Stimulated activated CD8-positive, alpha-beta memory T cell treated with anti-CD3 and anti-CD28 coated beads, Interleukin-2, amount 100 ng/mL, for 1 hour (primary cell): ENCODE measurements around the gene ZNG1A.
"Not testable (repeated sequence)": the region's sequence is repeated elsewhere in the genome, so short reads cannot be mapped to it uniquely, and the experiment has no call there.

Source experiments
- DNase-seq, 2 donors: peaks; one replicate each; pipeline ENCODE4 v3.0.0-alpha.2; 2020; ENCODE audit warnings: low read depth in 2 of 2

The ZNG1A gene

DNA sequence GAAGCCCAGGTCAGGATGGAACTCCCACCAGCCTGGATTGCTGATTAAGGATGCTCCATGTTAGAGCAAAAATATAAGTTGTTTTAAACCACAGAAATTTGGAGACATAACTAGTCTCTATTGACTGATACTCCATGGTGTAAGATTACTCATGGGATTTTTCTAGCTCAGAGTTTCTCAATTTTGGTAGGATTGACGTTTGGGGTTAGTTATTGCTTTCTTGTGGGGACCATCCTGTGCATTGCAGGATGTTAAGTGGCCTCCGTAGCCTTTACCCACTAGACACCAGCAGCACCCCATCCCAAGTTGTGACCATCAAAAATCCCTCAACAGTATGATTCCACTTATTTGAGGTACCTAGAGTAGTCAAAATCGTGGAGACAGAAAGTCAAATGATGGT, 80.1 kb downstream of the ZNG1A start:
- not testable (repeated sequence) for DNase-seq

DNA sequence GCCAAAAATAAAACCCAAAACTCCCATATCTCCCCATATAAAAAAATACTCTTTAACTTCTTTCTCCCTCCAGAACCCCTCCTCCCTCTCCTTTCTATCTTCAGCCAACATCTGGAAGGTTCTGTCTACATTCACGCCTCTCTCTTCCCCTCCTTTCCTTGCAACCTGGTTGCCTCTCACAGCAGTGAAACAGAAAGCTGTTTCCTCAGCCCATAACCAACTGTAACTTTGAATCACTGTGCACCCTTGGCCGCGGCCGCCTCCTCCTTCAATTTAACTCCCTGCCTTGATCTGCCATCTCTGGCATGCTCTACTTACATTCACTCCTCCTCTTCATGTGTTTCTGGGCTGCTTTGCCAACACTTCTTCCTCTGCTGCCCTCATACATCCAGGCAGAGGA, 83.9 kb downstream of the ZNG1A start:
- not testable (repeated sequence) for DNase-seq

DNA sequence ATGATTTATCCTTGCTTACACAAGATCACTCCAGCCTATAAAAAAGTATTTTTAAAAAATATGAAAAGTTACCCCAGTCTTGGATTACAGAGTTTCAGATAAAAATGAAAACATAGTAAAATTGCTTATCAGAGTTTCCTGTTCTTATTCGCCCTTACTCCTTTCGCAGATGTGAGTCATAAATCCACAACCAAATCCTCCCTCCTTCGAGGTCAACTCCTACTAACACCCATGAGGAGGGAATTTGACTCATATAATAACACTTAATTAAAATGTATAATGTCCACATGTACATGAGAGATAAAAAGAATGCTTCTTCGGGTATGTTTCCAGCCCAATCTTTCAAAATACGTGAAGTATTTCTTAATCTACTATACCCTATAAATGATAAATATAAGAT, 84.5 kb downstream of the ZNG1A start:
- not testable (repeated sequence) for DNase-seq

DNA sequence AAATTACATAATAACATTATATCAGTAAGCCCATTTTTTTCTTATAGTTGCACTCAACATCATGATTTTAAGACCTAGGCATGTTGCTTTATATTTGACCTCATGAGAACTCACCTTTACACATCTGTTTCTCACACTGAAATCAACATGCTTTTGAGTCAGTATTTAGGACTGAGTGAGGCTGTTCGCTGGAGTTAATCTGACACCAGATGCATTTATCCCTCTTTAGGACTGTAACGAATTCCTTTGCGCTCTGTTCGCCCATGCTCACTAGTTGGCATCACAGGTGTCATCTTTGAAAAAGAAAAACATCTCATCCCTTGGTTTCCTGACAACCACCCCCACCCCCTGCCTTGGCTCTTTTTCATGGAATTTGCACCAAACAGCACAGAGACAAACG, 84.9 kb downstream of the ZNG1A start:
- not testable (repeated sequence) for DNase-seq

DNA sequence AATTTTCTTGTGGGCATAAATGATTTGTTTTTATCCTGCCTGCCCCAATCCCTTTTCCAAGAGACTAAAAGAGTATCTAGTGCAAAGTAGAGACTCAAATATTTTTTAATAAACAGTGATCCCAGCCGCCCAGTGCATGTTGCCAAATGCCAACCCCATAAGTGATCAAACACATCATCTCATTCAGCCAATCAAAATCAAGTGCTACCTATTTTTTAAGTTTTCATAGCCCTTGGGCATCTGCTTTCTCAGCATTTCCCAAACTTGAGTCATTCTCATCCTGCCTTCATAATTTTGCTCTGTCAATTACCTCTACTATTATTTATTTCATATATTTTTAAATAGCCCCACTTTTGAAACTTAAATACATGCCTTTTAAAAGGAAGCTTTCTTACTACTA, 88.0 kb downstream of the ZNG1A start:
- not testable (repeated sequence) for DNase-seq

DNA sequence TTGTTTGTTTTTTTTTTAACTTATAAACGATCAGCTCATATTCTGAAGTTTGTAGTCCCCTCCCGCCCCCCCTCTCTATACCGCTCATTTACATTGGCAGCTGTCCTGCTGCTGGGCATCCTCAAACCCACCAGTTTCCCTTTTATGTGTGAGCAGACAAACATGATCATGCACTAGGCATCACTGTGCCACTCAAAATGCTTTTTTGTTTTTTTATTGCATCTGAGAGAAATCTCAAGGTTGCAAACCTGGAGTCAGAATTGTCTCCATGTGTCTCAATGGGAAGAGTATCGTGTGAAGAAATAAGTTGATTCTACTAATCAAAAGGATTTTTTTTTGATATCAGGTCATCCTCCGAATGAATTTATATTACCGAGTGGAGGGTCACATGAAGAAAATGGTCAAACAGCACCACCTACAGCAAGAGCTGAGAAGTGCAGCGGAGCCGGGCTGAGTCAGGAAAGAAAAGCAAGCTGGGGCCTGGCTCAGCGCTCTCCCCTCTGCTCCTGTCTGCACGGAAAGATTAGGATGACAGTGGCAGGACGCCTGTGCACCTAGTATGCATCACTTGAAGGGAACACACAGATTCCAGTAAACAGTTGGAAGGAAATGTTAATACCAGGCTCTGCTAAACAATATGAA, 90.3 kb downstream of the ZNG1A start:
- not testable (repeated sequence) for DNase-seq

DNA sequence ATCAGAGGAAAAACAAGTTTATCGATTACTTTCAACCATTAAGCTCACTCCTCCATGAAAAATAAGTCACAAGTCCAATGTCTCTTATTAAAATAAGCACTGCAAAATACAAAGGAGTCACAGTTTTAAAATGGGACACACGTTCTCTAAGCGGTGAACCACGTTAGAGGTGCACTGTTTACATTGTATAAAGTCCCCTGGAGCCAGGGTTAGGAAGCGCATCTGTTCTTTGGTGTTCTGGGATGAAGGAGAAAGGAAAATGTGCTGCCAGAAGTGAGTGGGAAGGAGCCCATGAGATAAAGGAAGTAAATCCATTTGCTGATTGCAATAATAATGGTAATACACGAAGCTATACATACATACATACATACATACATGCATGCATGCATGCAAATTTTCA, 91.0 kb downstream of the ZNG1A start:
- DNase-seq, result not testable (repeated sequence)

DNA sequence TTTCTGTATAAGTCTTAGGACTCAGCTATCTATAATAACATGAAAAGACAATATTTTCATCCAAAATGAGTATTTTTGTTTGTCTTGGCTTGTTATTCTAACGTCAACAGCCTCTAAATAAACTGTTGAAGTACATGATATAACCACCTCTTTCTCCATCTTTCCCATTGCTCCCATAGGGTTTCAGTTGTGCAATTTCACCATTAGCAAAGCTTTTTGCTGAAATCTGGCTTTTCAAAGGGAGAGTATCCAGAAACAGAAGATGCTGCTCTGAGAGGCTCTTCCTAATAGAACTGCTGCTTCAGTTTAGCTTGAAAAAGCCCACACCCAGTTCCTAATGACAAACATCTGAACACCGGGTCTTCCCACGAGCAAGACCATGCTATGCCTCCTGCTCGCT, 91.8 kb downstream of the ZNG1A start:
- DNase-seq, result not testable (repeated sequence)

DNA sequence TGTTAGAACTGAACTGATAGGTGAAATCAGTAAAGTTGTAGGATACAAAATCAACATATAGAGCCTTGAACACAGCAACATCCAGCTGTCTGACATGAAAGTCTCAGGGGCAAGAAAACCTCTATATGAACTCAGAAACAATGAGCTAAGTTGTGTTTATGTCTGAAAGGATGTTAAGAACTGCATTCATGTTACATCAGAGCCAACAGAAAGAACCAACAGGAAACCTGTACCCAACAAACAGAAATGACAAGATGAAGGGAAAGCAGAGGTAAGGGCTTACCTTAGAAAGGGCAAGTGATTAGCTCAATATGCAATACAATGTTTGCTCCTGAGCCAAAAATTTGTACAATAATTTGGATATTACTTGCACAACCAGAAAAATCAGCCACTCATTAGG, 92.2 kb downstream of the ZNG1A start:
- DNase-seq, result not testable (repeated sequence)

DNA sequence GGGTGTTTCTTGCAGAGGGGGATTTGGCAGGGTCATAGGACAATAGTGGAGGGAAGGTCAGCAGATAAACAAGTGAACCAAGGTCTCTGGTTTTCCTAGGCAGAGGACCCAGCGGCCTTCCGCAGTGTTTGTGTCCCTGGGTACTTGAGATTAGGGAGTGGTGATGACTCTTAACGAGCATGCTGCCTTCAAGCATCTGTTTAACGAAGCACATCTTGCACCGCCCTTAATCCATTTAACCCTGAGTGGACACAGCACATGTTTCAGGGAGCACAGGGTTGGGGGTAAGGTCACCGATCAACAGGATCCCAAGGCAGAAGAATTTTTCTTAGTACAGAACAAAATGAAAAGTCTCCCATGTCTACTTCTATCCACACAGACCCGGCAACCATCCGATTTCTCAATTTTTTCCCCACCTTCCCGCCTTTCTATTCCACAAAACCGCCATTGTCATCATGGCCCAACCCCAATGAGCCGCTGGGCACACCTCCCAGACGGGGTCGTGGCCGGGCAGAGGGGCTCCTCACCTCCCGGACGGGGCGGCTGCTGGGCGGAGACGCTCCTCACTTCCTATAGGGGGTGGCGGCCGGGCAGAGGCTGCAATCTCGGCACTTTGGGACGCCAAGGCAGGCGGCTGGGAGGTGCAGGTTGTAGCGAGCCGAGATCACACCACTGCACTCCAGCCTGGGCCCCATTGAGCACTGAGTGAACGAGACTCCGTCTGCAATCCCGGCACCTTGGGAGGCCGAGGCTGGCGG, 95.7 kb downstream of the ZNG1A start:
- not testable (repeated sequence) for DNase-seq

DNA sequence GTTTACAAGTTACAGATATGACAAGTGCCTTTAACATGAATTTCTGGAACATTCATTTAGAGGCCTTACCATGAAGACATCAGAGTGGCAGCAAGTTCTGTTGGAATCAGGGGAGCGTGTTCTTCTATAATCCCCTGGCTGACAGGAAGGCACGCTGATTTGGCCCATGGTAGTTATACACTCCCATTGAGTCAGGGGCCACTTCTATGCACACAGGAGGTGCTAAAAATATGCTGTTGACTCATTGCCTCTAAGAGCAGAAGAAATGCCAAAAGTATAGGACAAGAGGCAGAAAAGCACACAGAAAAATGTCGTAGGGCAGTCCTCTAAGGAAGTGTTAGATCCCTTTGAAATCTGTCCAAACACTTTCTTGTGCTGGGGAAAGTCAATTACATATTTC, 100.5 kb downstream of the ZNG1A start:
- not testable (repeated sequence) for DNase-seq

DNA sequence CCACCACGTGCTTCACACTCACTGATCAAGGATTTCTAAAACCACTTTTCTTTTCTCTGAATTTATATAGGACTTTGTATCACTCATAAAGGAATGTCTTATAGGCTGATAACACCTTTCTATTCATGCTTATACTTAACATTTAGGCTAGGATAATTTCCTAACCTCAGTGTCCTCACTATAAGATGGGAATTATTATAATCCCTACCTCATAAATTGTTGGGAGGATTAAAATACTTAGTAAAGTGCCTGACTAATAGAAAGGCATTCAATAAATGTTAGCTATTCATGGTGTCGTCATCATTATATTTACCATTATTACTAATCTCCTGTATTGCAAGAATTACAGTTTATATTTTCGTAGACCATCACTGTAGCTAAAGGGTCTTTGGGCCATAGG, 102.5 kb downstream of the ZNG1A start:
- not testable (repeated sequence) for DNase-seq

DNA sequence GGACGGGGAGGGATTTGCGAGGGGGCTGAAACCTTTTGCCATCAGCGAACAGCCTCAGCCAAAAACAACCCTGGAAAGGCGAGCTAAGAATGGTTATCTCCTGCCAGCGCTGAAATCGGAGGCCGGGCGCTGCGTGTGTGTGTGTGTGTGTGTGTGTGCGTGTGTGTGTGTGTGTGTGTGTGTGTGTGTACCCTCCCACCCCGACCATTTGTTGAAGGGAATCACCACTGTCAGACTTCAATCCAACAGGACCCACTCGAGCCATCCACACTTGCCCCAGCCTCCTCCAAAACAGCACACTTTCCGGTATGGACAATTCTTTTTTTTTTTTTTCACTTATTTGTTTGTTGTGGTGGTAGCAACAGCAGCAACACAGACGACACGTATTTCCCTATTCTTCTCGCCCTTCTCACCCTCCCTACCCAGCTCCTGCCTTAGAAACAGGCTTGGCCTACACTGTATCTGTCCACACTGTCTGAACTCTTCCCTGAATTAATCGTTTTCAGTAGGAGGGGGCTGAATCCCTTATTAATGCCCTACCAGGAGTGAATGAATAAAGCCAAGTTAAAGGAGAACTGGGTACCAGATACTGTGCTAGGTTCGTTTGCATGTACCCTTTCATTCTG, 104.8 kb downstream of the ZNG1A start:
- not testable (repeated sequence) for DNase-seq

DNA sequence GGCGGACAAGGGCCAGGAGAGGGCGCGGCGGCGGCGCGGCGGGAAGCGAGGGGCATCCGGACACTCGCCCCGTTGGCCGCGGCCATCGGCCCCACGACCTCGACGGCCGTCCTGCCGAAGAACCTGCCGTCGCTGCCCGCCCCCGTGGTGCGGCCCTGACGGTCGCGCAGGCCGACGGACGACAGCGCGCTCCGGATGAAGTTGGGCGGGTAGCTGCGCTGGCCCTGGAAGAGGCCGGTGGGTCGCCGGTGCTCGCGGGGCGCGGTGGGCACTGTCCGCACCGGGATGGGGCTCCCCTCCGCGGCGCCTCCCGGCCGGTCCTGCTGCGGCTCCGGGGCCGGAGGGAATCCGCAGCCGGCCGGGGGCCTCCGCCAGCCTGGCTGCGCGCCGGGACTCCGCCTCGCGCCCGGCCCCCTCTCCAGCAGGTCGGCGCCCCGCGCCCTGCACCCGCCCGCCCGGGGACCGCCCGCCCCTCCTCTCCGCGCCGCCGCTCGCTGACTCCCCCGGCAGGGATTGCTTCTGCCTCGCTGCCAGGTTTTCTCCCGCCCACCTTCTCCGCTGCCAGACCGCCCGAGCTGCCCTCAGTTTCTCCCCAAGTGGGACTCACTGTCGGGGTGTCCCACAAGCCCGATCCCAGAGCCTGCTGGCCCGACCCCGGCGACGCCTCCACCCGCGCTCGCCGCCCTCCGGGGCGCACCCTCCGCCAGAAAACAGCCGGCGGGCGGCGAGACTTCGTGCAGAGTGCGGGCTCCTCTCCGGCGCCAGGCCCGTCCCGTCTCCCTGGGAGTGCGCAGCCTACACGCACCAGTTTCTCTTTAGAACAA, 105.6 kb downstream of the ZNG1A start:
- DNase-seq, result not testable (repeated sequence)
